ENCODE results near the gene WHRN.

WHRN gene

GRCh38 chr9:114375386-114376175 lies 129.7 kb downstream of the WHRN start:
- no peak for DNase-seq

- no peak for DNase-seq
Observed at GRCh38 chr9:114374936-114375335, 130.3 kb downstream of the WHRN start.

GRCh38 chr9:114373960-114374730 lies 131.1 kb downstream of the WHRN start:
- no peak for DNase-seq

GRCh38 chr9:114372921-114373448 lies 132.3 kb downstream of the WHRN start:
- DNase-seq = no peak

GRCh38 chr9:114371973-114372917 lies 133.0 kb downstream of the WHRN start:
- no peak for DNase-seq

- no peak for DNase-seq
Observed at GRCh38 chr9:114371343-114371944, 133.8 kb downstream of the WHRN start.

- DNase-seq = no peak
Observed at GRCh38 chr9:114370968-114371320, 134.3 kb downstream of the WHRN start.

GRCh38 chr9:114370251-114370967 lies 134.9 kb downstream of the WHRN start:
- no peak for DNase-seq

- no peak for DNase-seq
Observed at GRCh38 chr9:114369216-114370130, 135.8 kb downstream of the WHRN start.

- no peak for DNase-seq
Observed at GRCh38 chr9:114367772-114368569, 137.3 kb downstream of the WHRN start.

GRCh38 chr9:114367366-114367765 lies 137.9 kb downstream of the WHRN start:
- no peak for DNase-seq

GRCh38 chr9:114366334-114367128 lies 138.7 kb downstream of the WHRN start:
- no peak for DNase-seq

GRCh38 chr9:114365194-114365593 lies 140.1 kb downstream of the WHRN start:
- DNase-seq = no peak

GRCh38 chr9:114364134-114365041 lies 140.9 kb downstream of the WHRN start:
- no peak for DNase-seq

GRCh38 chr9:114363424-114363823 lies 141.8 kb downstream of the WHRN start:
- no peak for DNase-seq

- no peak for DNase-seq
Observed at GRCh38 chr9:114362394-114362793, 142.9 kb downstream of the WHRN start.

- no peak for DNase-seq
Observed at GRCh38 chr9:114361542-114361941, 143.7 kb downstream of the WHRN start.

- DNase-seq = no peak
Observed at GRCh38 chr9:114359801-114360200, 145.5 kb downstream of the WHRN start.
